Subcutaneous adipose tissue (tissue), 4 donors: ENCODE data around the gene VPS8. TPM values are rescaled to one million over a fixed set of nuclear protein-coding genes. Genes with fewer than 3 reads are reported as not detected.

Experiments
- total RNA-seq, 4 donors: library from RNA; depleted of rRNA; stranded (reverse); fragments of >200 nt; gene quantifications; one replicate each; pipeline ENCODE4 v1.1.0, GENCODE V29; 2016
- TF ChIP-seq, protein P1 (sequence below): fragments of 450-650 bp; IDR thresholded peaks from one replicate; pipeline ENCODE4 v1.5.1; 2016; ENCODE audit warnings: low read depth, mild to moderate bottlenecking, control low read depth, antibody characterized with exemption, moderate library complexity

VPS8 gene
- total RNA-seq, 4 donors from 2014 or later: 60.3 to 89.4 (median 66.2) TPM

- TF ChIP-seq, protein P1, sequence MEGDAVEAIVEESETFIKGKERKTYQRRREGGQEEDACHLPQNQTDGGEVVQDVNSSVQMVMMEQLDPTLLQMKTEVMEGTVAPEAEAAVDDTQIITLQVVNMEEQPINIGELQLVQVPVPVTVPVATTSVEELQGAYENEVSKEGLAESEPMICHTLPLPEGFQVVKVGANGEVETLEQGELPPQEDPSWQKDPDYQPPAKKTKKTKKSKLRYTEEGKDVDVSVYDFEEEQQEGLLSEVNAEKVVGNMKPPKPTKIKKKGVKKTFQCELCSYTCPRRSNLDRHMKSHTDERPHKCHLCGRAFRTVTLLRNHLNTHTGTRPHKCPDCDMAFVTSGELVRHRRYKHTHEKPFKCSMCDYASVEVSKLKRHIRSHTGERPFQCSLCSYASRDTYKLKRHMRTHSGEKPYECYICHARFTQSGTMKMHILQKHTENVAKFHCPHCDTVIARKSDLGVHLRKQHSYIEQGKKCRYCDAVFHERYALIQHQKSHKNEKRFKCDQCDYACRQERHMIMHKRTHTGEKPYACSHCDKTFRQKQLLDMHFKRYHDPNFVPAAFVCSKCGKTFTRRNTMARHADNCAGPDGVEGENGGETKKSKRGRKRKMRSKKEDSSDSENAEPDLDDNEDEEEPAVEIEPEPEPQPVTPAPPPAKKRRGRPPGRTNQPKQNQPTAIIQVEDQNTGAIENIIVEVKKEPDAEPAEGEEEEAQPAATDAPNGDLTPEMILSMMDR: no peak
Measured at GRCh38 chr3:184924547-184924946, 112.6 kb downstream of the VPS8 start.

DNA sequence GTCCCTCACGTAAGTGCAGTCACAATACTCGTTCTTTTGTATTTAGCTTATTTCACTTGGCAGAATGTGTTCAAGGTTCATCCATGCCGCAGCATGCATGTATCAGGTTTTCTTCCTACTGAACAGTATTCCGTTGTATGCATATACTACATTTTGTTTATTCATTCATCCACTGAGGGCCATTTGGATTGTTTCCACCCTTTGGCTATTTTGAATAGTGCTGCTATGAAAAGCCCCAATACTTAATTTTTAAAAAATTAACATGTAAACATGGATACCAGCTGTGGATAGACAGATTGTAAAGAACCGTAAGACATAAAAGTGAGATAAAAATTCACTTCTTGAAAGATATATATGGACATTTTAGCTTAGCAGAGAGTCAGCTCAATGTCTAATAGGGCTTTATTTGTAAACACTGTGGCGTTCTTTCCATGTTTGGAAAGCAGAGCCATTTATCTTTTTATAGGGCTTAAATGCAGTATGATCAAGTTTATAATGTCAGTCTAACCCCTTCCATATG lies 115.9 kb downstream of the VPS8 start:
- TF ChIP-seq, protein P1: no peak

DNA sequence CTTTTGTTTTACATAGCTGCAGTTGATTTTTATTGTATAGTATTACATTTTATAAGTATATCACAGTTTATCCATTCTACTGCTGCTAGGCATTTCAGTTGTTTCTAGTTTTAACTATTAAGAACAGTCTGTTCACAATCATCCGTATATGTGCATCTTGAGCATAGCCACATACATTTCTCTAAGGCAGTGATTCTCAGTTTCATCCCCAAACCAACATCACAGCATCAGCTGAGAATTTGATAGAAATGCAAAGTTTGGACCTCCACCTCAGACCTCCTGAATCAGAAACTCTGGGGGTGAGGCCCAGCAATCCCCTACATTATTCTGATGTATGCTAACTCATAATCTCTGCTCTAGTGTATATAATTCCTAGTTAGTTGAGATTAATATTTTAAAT lies 120.8 kb downstream of the VPS8 start:
- TF ChIP-seq, protein P1: no peak

GRCh38 chr3:184937611-184938010 lies 125.6 kb downstream of the VPS8 start:
- TF ChIP-seq, protein P1: no peak

DNA sequence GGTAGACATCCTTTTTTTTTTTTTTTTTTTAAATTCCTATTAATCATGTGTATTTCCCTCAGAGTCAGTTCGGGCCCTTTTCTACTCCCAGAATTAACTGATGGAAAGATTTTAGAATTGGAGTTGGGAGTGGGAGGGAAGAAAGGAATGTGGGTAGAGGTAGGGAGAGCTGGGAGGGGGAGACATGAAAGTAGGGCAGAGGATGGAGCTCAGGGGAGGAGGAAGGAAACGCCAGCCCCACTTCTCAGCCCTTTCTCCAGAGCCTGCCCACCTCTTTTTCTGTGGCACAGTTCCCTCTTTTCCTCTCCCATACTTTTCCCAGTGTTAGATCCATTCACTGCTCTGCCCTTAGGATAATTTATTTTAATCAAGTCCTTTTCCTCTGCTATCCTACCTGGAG lies 129.4 kb downstream of the VPS8 start:
- TF ChIP-seq, protein P1: no peak

DNA sequence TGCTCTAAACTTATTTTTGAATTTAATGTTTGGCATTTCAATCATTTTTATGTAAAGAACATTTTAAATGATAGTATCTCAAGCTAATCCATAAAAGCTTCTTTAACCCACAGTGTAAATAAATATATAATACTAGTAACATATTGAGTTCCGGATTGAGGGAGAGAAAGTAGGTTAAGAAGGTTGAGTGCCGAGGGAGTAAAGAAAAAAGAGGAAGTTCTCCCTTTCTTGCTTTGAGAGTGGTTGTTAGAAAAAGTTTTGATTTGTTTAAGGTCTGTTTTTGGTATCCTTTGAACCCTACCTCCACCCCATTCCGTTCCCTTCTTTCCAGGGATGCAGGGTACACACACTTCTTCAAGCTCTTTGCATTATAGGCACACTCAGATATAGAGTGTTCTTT lies 130.8 kb downstream of the VPS8 start:
- TF ChIP-seq, protein P1: no peak

GRCh38 chr3:184944241-184944640 lies 132.3 kb downstream of the VPS8 start:
- TF ChIP-seq, protein P1: no peak
